IPS-11a (cell line): ENCODE data around the gene LMX1B.

ENCODE experiments used
- H3K4me3 ChIP-seq: one replicate; pipeline ENCODE4 v1.5.1; 2013; ENCODE audit warnings: low read depth, low read length, control low read depth

Gene LMX1B

GRCh38 chr9:126630458-126631237 lies 16.9 kb downstream of the LMX1B start:
- H3K4me3 ChIP-seq: no peak overlapping the region

GRCh38 chr9:126631254-126631653 lies 17.5 kb downstream of the LMX1B start:
- H3K4me3 ChIP-seq: no peak overlapping the region

GRCh38 chr9:126633881-126634558 lies 20.3 kb downstream of the LMX1B start:
- no peak overlapping the region for H3K4me3 ChIP-seq

GRCh38 chr9:126635061-126635460 lies 21.3 kb downstream of the LMX1B start:
- H3K4me3 ChIP-seq: no peak overlapping the region

- no peak overlapping the region for H3K4me3 ChIP-seq
Observed at GRCh38 chr9:126635661-126636439, 22.1 kb downstream of the LMX1B start.

DNA sequence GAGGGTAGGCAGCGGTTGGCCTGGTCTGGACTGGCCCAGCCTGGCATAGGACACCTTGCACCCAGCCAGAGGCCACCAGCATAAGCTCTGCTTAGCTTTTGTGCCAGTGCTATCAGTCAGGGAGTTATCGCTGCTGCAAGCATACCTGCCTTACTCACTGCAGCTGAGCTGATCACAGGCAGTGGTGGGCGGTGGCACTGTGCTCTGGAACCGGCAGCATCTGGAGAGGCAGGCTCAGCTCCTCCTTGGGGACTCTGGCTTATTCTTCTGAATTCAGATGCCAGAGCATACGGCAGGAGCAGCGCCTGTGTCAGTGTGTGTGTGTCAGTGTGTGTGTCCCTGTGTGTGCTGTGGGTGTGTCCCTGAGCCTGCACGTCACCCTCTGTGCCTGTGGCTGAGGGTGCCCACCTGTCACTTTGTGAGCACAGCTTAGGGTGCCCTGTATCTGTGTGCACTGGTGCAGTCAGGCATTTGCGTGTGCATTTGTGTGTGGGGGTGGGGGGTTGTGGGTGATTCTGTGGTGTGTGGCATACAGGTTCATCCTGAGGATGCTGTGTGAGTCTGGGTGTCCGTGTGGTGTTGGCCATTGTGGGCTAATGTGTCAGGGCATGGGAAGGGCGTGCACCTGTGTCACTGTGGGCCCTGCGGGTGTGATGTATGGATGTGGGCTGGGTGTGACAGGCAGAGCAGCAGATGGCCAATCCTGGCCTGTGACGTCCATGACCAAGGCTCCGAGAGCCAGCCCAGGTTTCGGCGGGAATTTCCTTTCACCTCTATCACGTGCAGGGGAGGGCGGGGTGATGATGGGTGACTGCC lies 23.5 kb downstream of the LMX1B start:
- H3K4me3 ChIP-seq: no peak overlapping the region

- no peak overlapping the region for H3K4me3 ChIP-seq
Observed at GRCh38 chr9:126638571-126639132, 24.9 kb downstream of the LMX1B start.

DNA sequence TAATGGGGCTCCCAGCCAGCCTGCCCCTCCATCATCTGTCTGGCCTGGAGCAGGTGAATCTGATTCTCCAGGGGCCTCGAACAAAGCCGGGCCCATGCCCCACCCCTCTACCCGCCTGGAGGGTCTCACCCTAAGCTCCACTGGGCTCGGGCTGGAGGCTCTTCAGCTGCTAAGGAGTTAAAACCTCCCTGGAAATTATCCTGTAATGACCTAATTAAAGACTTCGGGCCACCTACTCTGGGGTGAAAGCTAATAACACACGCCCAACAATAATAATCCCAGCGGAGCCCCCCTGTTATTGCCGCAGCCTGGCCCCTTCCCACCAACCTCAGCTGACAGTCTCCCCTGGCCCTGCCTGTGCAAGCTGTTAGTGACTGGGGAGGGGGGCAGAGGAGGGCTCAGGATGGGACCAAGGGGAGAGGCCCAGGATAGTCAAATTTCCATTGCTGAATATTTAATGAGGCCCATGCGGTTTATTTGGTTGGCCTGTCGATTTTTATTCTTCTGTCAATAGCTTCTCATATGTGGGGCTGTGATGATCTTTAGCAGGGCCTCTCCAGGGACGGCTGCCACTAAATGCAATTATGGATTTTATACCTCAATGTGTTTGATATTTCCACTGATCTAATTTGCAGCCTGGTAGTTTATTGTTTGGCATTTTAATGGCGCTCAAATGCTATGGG lies 25.7 kb downstream of the LMX1B start:
- no peak overlapping the region for H3K4me3 ChIP-seq

- no peak overlapping the region for H3K4me3 ChIP-seq
Observed at GRCh38 chr9:126641118-126641851, 27.6 kb downstream of the LMX1B start.

DNA sequence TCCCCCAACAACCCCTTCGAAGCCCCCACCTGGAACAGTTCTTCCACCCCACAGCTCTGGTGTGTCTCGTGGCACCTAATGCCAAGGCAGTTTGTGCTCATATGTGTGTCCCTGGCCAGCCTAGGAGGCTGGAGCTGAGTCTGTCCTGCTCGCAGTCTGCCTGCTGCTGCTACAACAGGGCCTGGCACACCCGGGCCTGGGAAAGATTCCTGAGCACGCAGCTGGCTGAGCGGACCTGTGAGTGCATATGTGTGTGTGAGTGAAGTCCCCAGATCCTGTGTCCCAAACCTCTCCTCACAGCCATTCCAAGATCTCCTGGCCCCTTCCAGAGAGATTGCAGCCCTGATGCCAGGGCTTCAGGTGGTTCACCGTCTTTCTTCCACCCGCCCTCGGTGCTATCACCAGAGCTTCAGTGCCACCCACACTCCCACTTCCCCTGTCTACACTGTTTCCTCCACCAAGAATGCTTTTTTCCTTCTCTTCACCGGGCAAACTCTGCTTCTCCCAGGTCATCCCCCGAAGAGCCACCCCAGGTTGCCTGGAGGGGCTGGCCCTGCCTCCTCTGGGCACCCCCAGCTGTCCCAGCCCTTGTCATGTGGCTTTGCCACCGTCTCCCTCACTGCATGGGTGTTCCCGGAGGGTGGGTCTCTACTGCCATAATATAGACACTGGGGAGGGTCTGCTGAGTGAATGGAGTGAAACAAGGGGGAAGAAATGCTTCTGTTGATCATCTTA lies 28.4 kb downstream of the LMX1B start:
- H3K4me3 ChIP-seq: no peak overlapping the region

- no peak overlapping the region for H3K4me3 ChIP-seq
Observed at GRCh38 chr9:126642839-126643238, 29.1 kb downstream of the LMX1B start.

GRCh38 chr9:126643945-126644527 lies 30.3 kb downstream of the LMX1B start:
- H3K4me3 ChIP-seq: no peak overlapping the region

DNA sequence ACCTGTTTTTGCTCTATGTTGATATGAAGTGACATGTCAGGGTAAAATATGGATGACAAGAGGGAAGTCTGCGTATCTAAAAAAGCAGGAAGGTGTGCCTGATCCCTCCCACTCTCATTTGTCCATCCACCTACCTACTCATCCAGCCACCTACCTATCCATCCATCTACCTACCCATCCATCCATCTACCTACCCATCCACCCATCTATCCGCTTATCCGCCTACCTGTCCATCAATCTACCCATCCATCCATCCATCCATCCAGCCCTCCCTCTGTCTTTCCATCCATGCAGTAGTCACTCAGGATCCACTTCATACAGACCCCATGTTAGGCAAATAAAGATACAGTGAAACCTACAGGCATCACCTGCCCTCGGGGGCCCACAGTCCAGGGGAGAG lies 32.4 kb downstream of the LMX1B start:
- H3K4me3 ChIP-seq: no peak overlapping the region

GRCh38 chr9:126647585-126648411 lies 34.1 kb downstream of the LMX1B start:
- no peak overlapping the region for H3K4me3 ChIP-seq

DNA sequence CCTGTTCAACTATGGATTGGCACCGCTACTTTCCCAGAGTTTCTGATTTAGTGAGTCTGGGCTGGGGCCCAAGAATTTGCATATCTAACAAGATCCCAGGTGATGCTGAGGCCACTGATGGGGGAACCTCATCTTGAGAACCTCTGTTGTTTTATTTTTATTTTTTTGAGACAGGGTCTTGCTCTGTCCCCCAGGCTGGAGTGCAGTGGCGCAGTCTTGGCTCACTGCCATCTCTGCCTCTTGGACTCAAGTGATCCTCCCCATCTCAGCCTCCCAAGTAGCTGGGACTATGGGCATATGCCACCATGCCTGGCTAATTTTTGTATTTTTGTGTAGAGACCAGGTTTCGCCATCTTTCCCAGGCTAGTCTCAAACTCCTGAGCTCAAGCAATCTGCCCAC lies 35.7 kb downstream of the LMX1B start:
- H3K4me3 ChIP-seq: no peak overlapping the region

DNA sequence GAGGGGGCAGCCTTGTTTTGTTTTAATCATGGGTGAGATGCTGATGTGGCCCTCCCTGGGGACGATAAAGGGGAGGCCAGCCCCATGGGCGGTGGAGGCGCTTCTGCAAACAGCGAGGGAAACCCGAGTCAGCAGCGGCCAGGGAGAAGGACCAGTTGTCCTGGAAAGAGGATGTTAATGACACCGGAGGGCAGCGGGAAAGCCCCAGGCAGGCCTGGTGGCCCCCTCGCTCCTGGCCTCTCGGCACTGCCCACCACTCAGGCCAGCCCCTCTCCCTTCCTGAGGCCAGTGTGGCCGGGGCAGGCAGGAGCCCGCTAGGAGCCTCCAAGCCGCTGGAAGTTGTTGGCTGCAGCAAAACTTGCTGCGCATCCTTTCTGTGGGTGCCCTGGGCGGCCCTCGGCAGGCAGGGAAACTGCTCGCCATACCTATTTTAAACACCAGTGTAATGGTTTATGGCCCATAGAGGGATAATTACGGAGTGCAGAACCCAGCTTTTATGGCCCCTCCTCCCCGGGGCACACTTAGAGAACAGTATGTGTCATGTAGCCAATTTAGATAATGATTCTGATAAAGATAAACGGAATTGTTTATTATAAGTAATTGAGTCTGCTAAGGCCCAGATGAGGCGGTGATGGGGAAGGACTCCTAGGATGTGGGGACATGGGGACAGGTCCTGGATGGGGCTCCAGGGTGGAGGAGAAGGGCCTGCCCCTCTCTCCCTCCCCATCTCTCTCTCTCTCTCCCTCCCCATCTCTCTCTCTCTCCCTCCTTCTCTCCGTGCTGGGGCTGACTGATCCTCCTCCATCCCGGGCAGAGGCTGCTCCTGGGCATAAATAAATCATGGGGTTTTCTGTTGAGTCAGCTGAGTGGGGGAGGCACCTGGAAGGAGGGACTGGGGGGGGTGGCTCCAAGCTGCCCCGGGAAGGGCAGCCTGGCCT lies 36.9 kb downstream of the LMX1B start:
- no peak overlapping the region for H3K4me3 ChIP-seq
